Glomerular visceral epithelial cell (primary cell): ENCODE measurements around the gene UNC5B.
A peak's percentile ranks its signal among the peaks of the same experiment; 100 is the strongest.
"Not testable (repeated sequence)": the region's sequence is repeated elsewhere in the genome, so short reads cannot be mapped to it uniquely, and the experiment has no call there.

Experiments used
- DNase-seq: peaks from one replicate; pipeline ENCODE4 v3.0.0-alpha.2; 2016; ENCODE audit errors: extremely low spot score

UNC5B gene

DNA sequence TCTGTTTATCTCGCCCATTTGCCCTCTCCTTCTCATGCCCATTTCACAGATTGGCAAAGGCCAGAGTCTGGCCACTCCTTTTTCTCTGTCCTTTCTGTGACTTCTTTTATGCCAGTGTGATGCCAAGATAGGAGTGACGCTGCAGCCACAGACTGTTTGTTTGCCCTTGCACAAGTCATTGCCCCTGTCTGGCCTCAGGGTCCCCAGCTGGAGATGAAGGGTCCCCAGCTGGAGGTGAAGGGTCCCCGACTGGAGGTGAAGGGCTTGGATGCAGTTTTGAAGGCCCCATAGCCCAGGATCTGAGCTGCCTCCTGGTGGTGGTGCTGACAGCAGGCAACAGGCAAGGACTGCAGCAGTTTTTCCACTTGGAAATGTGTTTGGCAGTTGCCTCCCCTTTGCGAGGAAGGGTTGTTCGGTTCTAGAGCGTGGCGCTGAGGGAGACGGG, 55.9 kb downstream of the UNC5B start:
- DNase-seq, result no peak

GRCh38 chr10:71268758-71269157, 56.4 kb downstream of the UNC5B start:
- DNase-seq, result no peak

DNA sequence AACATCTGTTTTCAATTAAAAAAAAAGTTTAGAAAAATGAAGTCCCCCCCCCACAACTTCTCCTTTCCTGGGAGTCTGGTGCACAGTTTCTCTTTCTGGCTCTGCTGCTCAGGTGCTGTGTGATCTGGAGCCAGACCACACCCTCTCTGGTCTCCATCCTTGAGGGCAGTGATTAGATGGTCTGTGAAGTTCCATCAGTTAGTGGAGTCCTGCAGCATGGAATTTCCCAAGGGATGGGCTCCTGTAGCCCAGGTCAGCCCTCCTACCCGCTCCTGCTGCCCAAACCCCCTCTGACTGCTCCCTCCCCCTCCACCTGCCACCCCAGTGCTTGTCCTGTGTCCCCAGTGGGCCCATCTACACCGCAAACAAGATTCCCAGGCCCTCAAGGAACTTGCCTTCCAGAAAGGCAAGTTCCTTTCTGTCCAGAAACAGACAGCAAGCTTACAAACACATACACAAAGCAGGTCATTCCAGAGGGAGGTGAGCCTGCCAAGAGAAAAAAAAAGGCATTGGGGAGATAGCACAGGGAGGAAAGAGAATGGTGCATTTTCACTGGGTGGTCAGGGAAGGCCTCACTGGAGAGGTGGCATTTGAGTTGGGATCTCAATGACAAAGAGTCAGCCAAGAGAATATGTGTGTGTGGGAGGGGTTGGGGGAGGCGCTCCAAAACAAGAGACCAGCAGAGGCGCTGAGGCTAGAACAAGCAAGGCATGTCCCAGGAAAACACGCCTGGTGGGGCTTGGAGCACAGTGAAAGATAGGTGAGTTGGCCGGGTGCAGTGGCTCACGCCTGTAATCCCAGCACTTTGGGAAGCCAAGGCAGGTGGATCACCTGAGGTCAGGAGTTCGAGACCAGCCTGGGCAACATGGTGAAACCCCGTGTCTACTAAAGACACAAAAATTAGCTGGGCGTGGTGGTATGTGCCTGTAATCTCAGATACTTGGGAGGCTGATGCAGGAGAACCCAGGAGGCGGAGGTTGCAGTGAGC, 57.2 kb downstream of the UNC5B start:
- DNase-seq, result no peak

DNA sequence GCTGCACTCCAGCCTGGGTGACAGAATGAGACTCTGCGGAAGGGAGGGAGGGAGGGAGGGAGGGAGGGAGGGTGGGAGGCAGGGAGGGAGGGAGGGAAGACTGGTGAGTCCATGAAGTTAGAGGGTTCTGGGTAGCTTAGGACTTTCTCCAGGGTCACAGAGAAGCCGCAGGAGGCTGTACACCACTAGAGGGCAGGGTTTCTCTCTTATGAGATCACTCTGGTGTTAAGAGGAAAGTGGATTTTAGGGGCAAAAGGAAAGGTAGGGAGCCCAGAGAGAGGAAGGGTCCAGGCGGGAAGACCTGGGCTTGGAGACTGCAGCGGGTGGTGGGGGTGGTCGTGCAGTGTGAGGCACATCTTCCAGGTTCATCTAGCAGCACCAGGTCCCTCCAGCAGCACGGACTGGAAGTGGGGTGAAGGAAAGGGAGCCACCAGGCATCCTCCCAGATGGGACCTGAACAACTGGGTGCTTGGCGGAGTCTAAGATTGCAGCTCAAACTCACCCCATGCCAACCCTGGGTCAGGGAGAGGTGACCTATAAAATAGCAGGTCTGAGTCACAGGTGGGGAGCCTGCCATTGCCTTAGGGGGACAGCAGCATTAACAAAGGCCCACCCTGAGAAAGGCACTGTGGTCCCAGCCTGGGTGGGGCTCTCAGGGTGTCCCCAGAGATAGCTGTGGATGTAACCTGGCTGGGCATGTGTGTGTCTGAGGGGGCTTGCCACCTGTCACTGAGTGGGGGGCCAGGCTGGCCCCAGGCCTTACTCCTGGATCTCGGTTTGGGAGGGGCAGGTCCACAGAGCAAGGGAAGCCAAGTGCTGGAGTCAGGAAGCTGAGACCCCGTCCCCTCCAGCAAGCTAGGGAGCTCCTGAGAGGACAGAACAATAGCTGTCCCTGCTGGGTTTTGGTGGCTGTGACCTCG, 58.2 kb downstream of the UNC5B start:
- peak; percentile 51 for DNase-seq

GRCh38 chr10:71271662-71272055, 59.3 kb downstream of the UNC5B start:
- no peak for DNase-seq

DNA sequence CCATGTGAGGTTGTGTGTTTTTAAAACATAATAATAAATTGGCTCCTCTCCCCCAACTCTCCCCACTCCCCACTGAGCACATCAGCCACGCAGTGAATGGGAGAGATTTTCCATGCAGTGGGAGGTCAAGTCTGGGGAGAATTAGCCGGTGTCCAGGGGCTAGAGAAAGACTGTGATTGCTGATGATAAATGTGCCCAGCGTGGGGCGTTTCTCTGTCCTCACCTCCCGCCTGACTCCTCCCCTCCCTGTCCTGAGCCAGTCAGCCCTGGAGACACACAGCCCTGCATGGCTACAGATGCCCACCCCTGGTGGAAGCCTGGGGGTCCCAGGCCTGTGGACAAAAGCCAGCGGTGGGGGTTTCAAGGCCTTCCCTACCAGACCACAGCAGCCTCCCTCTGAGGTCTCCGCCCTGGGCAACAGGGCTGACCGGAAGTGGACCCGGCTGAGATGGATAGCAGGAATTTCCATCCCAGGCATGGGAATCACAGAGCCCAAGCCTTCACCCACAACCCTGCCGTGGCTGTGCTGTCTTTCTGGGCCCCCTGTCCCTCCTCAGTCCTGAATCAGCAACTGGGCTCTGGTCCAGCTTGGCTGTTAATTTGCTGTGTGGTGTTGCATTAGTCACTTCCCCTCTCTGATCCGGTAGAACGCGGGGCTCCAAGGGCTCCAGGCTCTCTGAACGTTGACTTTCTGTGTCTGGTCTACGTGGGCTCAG, 59.8 kb downstream of the UNC5B start:
- DNase-seq, result peak; percentile 27

DNA sequence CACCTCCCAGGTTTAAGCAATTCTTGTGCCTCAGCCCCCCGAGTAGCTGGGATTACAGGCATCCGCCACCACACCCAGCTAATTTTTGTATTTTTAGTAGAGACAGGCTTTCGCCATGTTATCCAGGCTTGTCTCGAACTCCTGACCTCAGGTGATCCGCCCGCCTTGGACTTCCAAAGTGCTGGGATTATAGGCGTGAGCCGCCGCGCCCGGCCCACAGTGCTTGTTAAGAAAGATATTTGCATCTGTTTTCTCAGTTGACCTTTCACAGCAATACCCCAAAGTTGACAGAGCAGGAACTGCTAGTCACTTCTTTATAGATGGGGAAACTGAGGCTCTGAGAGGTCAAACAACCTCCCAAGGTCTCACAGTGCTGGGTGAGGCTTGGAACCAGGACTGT, 60.6 kb downstream of the UNC5B start:
- not testable (repeated sequence) for DNase-seq

- no peak for DNase-seq
Observed at GRCh38 chr10:71273506-71273905, 61.1 kb downstream of the UNC5B start.

GRCh38 chr10:71274901-71275796, 62.8 kb downstream of the UNC5B start:
- DNase-seq, result no peak

GRCh38 chr10:71276873-71277272, 64.5 kb downstream of the UNC5B start:
- DNase-seq, result no peak

DNA sequence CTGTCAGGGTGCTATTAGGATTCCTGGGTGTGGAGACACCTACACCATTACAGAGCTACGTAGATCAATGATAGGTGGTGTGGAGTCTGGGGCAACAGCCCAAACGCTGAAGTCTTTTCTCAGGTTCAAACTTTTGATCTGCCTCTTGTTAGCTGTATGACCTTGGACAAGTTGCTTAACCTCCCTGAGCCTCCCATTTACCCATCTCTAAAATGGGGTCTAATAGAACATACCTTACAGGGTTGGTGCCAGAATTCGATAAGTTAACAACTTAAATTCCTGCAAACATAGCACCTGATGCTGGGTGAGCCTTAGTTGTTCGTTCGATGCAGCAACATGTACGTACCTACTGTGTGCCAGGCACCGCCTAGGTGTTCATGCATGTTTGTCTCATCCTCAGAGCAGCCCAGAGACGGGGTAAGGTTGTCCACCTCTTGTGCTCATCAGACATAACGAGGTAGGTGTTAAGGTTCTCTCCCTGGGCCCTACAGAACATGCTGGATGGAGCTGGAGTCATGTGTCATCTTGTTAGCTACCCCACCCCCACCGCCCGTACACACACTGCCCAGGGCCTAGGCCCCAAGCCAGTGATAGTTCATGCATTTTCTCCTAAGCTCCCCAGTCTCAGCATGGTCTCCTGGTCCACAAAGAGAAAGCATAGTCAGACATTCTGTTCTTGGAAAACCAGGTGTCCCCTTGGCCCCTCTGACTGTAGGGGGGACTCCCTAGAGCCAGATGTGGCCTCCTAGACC, 65.7 kb downstream of the UNC5B start:
- no peak for DNase-seq

- no peak for DNase-seq
Observed at GRCh38 chr10:71278691-71279588, 66.6 kb downstream of the UNC5B start.

DNA sequence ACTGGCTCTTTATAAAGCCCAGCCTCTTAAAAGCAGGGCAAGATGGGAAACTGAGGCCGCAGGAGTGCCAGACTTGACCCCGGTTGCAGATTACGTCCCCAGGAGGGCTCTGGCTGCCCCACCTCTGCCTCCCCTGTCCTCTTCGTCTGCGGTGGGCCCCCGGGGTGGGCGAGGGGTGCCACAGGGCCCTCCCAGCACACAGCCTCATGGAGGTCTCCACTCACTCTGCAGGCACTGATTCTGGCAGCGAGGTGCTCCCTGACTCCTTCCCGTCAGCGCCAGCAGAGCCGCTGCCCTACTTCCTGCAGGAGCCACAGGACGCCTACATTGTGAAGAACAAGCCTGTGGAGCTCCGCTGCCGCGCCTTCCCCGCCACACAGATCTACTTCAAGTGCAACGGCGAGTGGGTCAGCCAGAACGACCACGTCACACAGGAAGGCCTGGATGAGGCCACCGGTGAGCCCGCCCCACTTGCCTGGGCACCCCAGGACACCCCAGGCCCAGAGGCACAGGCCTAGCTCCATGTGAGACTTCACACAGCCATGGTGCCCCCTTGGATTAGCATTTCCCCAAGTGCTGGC, 67.3 kb downstream of the UNC5B start:
- no peak for DNase-seq

- no peak for DNase-seq
Observed at GRCh38 chr10:71280216-71280615, 67.8 kb downstream of the UNC5B start.

GRCh38 chr10:71280825-71281224, 68.5 kb downstream of the UNC5B start:
- DNase-seq, result no peak

GRCh38 chr10:71281646-71282322, 69.4 kb downstream of the UNC5B start:
- DNase-seq, result no peak

DNA sequence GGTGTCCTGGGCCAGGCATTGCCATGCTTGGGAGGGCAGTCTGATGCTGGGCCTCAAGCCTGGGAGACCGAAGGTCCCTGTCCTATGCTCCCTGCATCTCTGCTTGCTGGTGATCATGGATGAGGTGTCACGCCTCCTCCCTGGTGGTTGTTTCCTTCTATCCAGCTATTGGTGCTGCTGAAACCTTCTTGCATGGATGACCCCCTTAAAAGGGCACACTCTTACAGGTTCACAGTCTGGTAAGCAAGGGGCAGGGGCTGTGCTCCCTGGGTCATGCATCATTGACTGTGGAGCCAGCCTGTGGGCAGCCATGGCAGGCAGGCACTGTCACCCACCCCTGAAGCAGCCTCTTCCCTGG, 69.9 kb downstream of the UNC5B start:
- DNase-seq, result peak; percentile 28

GRCh38 chr10:71283410-71283809, 71.0 kb downstream of the UNC5B start:
- DNase-seq, result no peak
